Activated naive CD4-positive, alpha-beta T cell treated with anti-CD3 and anti-CD28 coated beads, Interleukin-2, amount 50 U/mL, for 24 hours (primary cell): ENCODE results near the gene TGM3.

Experiments used
- H3K27ac Mint-ChIP-seq: one replicate; pipeline ENCODE4 v1.8.0; 2021; ENCODE audit warnings: mild to moderate bottlenecking, mixed read lengths
- H3K27me3 Mint-ChIP-seq: one replicate; pipeline ENCODE4 v1.8.0; 2021; ENCODE audit warnings: mixed read lengths
- H3K36me3 Mint-ChIP-seq: one replicate; pipeline ENCODE4 v1.8.0; 2021; ENCODE audit warnings: mixed read lengths
- H3K4me1 Mint-ChIP-seq: one replicate; pipeline ENCODE4 v1.8.0; 2021; ENCODE audit warnings: mixed read lengths
- H3K4me3 Mint-ChIP-seq: one replicate; pipeline ENCODE4 v1.8.0; 2021; ENCODE audit warnings: mild to moderate bottlenecking, mixed read lengths
- H3K9me3 Mint-ChIP-seq: one replicate; pipeline ENCODE4 v1.8.0; 2021; ENCODE audit warnings: mixed read lengths

Gene TGM3

GRCh38 chr20:2297357-2297728 lies 1.5 kb downstream of the TGM3 start:
- no peaks in the 10 kb centered on the region for H3K9me3 Mint-ChIP-seq
- no peaks in the 10 kb centered on the region for H3K27me3 Mint-ChIP-seq
- no peak overlapping the region for H3K27ac Mint-ChIP-seq
- no peak overlapping the region for H3K4me3 Mint-ChIP-seq
- H3K36me3 Mint-ChIP-seq: no peaks in the 10 kb centered on the region
- H3K4me1 Mint-ChIP-seq: no peaks in the 10 kb centered on the region

- Mint-ChIP-seq H3K9me3 (no peaks in the 10 kb centered on the region), H3K4me3 (no peak overlapping the region), H3K4me1 (no peaks in the 10 kb centered on the region), H3K36me3 (no peaks in the 10 kb centered on the region), H3K27me3 (no peaks in the 10 kb centered on the region), H3K27ac (no peak overlapping the region)
Measured at GRCh38 chr20:2298116-2298515, 2.3 kb downstream of the TGM3 start.

GRCh38 chr20:2298701-2299100 lies 2.9 kb downstream of the TGM3 start:
- Mint-ChIP-seq H3K4me1 (no peaks in the 10 kb centered on the region), H3K27me3 (no peaks in the 10 kb centered on the region), H3K9me3 (no peaks in the 10 kb centered on the region), H3K27ac (no peak overlapping the region), H3K36me3 (no peaks in the 10 kb centered on the region), H3K4me3 (no peak overlapping the region)

- H3K4me3 Mint-ChIP-seq: no peak overlapping the region
- no peaks in the 10 kb centered on the region for H3K4me1 Mint-ChIP-seq
- no peaks in the 10 kb centered on the region for H3K36me3 Mint-ChIP-seq
Measured at GRCh38 chr20:2299301-2299700, 3.5 kb downstream of the TGM3 start.

GRCh38 chr20:2300002-2300401 lies 4.2 kb downstream of the TGM3 start:
- Mint-ChIP-seq H3K27ac (no peak overlapping the region), H3K4me3 (no peak overlapping the region), H3K4me1 (no peaks in the 10 kb centered on the region), H3K9me3 (no peaks in the 10 kb centered on the region), H3K27me3 (no peaks in the 10 kb centered on the region), H3K36me3 (no peaks in the 10 kb centered on the region)

More at GRCh38 chr20:2299301-2299700, 3.5 kb downstream of the TGM3 start:
- H3K27me3 Mint-ChIP-seq: no peaks in the 10 kb centered on the region
- no peak overlapping the region for H3K27ac Mint-ChIP-seq
- H3K9me3 Mint-ChIP-seq: no peaks in the 10 kb centered on the region

- Mint-ChIP-seq H3K36me3 (no peaks in the 10 kb centered on the region), H3K27ac (no peak overlapping the region), H3K4me3 (no peak overlapping the region), H3K9me3 (no peaks in the 10 kb centered on the region), H3K27me3 (no peaks in the 10 kb centered on the region), H3K4me1 (no peaks in the 10 kb centered on the region)
Measured at GRCh38 chr20:2300420-2300819, 4.6 kb downstream of the TGM3 start.

GRCh38 chr20:2301164-2301622 lies 5.4 kb downstream of the TGM3 start:
- no peak overlapping the region for H3K27ac Mint-ChIP-seq

GRCh38 chr20:2302384-2303060 lies 6.7 kb downstream of the TGM3 start:
- H3K36me3 Mint-ChIP-seq: no peaks in the 10 kb centered on the region
- H3K4me1 Mint-ChIP-seq: no peaks in the 10 kb centered on the region
- H3K27me3 Mint-ChIP-seq: no peaks in the 10 kb centered on the region
- H3K9me3 Mint-ChIP-seq: no peaks in the 10 kb centered on the region
- no peak overlapping the region for H3K27ac Mint-ChIP-seq
- no peak overlapping the region for H3K4me3 Mint-ChIP-seq

More at GRCh38 chr20:2301164-2301622, 5.4 kb downstream of the TGM3 start:
- Mint-ChIP-seq H3K4me1 (no peaks in the 10 kb centered on the region), H3K4me3 (no peak overlapping the region), H3K27me3 (no peaks in the 10 kb centered on the region), H3K36me3 (no peaks in the 10 kb centered on the region), H3K9me3 (no peaks in the 10 kb centered on the region)

GRCh38 chr20:2303673-2304072 lies 7.9 kb downstream of the TGM3 start:
- Mint-ChIP-seq H3K36me3 (no peaks in the 10 kb centered on the region), H3K9me3 (no peaks in the 10 kb centered on the region), H3K4me1 (no peaks in the 10 kb centered on the region), H3K27ac (no peak overlapping the region), H3K4me3 (no peak overlapping the region), H3K27me3 (no peaks in the 10 kb centered on the region)

GRCh38 chr20:2304180-2304579 lies 8.4 kb downstream of the TGM3 start:
- no peaks in the 10 kb centered on the region for H3K36me3 Mint-ChIP-seq

GRCh38 chr20:2305029-2305428 lies 9.2 kb downstream of the TGM3 start:
- H3K4me1 Mint-ChIP-seq: no peaks in the 10 kb centered on the region
- H3K27me3 Mint-ChIP-seq: no peaks in the 10 kb centered on the region
- H3K4me3 Mint-ChIP-seq: no peak overlapping the region
- H3K36me3 Mint-ChIP-seq: no peaks in the 10 kb centered on the region
- no peak overlapping the region for H3K27ac Mint-ChIP-seq
- H3K9me3 Mint-ChIP-seq: no peaks in the 10 kb centered on the region

More at GRCh38 chr20:2304180-2304579, 8.4 kb downstream of the TGM3 start:
- no peaks in the 10 kb centered on the region for H3K9me3 Mint-ChIP-seq
- no peaks in the 10 kb centered on the region for H3K4me1 Mint-ChIP-seq
- no peak overlapping the region for H3K27ac Mint-ChIP-seq
- H3K4me3 Mint-ChIP-seq: no peak overlapping the region
- H3K27me3 Mint-ChIP-seq: no peaks in the 10 kb centered on the region

GRCh38 chr20:2305479-2305878 lies 9.7 kb downstream of the TGM3 start:
- H3K27me3 Mint-ChIP-seq: no peaks in the 10 kb centered on the region
- no peak overlapping the region for H3K4me3 Mint-ChIP-seq
- no peak overlapping the region for H3K27ac Mint-ChIP-seq
- no peaks in the 10 kb centered on the region for H3K9me3 Mint-ChIP-seq
- no peaks in the 10 kb centered on the region for H3K4me1 Mint-ChIP-seq
- H3K36me3 Mint-ChIP-seq: no peaks in the 10 kb centered on the region

GRCh38 chr20:2305946-2306345 lies 10.1 kb downstream of the TGM3 start:
- H3K4me3 Mint-ChIP-seq: no peak overlapping the region
- H3K36me3 Mint-ChIP-seq: no peaks in the 10 kb centered on the region
- H3K4me1 Mint-ChIP-seq: no peaks in the 10 kb centered on the region
- H3K9me3 Mint-ChIP-seq: no peaks in the 10 kb centered on the region
- no peak overlapping the region for H3K27ac Mint-ChIP-seq
- no peaks in the 10 kb centered on the region for H3K27me3 Mint-ChIP-seq

GRCh38 chr20:2307136-2307535 lies 11.3 kb downstream of the TGM3 start:
- Mint-ChIP-seq H3K4me3 (no peak overlapping the region), H3K27me3 (peaks cover 3% of the 10 kb centered on the region), H3K27ac (no peak overlapping the region), H3K4me1 (no peaks in the 10 kb centered on the region), H3K9me3 (no peaks in the 10 kb centered on the region), H3K36me3 (no peaks in the 10 kb centered on the region)

- no peaks in the 10 kb centered on the region for H3K4me1 Mint-ChIP-seq
- peaks cover 3% of the 10 kb centered on the region for H3K27me3 Mint-ChIP-seq
- H3K9me3 Mint-ChIP-seq: no peaks in the 10 kb centered on the region
- H3K4me3 Mint-ChIP-seq: no peak overlapping the region
- H3K27ac Mint-ChIP-seq: no peak overlapping the region
- no peaks in the 10 kb centered on the region for H3K36me3 Mint-ChIP-seq
Measured at GRCh38 chr20:2311329-2311728, 15.5 kb downstream of the TGM3 start.

GRCh38 chr20:2312876-2313275 lies 17.1 kb downstream of the TGM3 start:
- Mint-ChIP-seq H3K36me3 (no peaks in the 10 kb centered on the region), H3K27ac (no peak overlapping the region), H3K27me3 (peaks cover 3% of the 10 kb centered on the region), H3K9me3 (no peaks in the 10 kb centered on the region), H3K4me3 (no peak overlapping the region), H3K4me1 (no peaks in the 10 kb centered on the region)

- H3K4me1 Mint-ChIP-seq: no peaks in the 10 kb centered on the region
- no peak overlapping the region for H3K4me3 Mint-ChIP-seq
- no peaks in the 10 kb centered on the region for H3K36me3 Mint-ChIP-seq
- no peak overlapping the region for H3K27ac Mint-ChIP-seq
- H3K27me3 Mint-ChIP-seq: peaks cover 3% of the 10 kb centered on the region
- H3K9me3 Mint-ChIP-seq: no peaks in the 10 kb centered on the region
Measured at GRCh38 chr20:2313316-2313715, 17.5 kb downstream of the TGM3 start.
